HG03469 (cell line): ENCODE results near the gene SPTAN1.
A peak's percentile ranks its signal among the peaks of the same experiment; 100 is the strongest.
"Not testable (repeated sequence)": the region's sequence is repeated elsewhere in the genome, so short reads cannot be mapped to it uniquely, and the experiment has no call there.

ENCODE experiments used
- ATAC-seq: cut with Tn5 transposase; IDR thresholded peaks from one replicate; pipeline ENCODE4 v1.9.1; 2021; ENCODE audit warnings: mild to moderate bottlenecking, moderate library complexity, moderate number of reproducible peaks; ENCODE audit not compliant: unreplicated experiment

The SPTAN1 gene

DNA sequence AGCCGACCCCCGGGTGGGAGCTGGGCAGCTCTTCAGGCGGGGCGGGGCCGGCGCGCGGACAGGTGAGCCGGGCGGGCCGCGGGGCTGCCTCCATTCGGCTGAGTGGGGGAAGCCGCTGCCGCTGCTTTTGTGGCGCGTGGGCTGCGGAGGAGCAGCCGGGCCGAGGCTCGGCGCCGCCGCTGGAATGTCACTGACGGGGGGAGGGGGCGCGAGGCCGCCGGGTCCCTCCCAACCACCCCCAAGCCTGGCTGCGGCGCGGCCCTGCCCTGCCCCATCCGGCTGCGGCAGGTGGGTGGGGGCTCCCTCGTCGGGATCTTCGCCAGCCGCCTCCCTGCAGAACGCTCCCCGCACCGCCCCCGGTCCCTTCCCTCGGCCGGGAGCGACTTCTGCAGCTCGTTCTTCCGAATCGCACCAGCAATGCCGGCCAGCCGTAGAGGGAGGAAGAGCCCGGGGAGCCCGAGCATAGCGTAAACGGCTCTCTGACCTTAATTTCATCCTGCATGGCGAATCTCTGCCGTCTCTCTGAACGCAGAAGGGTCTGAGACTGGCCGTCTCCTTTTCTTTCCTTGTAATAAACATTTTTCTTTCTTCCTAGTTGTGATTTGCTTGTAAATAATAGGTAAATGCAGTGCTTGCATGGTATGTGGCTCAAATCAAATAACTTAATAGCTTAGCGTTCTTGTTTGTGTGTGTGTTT lies 505 bp downstream of the SPTAN1 start:
- peak; percentile 9 for ATAC-seq

DNA sequence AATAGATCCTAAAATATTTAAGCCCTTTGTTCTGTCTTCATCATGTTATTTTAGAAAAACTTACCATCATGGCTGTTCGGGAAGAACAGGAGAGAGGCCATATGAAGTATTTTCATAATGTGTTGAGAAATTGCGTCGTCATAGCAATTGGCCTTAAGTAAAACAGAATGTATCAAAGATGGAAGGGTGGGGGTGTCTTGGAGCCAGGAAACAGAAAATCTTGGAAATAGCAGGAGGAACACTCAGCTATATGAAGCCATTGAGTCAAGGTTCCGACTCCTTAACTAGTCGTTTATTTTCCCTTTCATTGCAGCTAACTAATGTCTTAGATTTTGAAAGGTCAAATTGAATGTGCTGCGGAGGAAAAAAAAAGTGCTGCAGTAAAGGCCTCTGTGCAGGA lies 1.3 kb downstream of the SPTAN1 start:
- ATAC-seq = no peak

DNA sequence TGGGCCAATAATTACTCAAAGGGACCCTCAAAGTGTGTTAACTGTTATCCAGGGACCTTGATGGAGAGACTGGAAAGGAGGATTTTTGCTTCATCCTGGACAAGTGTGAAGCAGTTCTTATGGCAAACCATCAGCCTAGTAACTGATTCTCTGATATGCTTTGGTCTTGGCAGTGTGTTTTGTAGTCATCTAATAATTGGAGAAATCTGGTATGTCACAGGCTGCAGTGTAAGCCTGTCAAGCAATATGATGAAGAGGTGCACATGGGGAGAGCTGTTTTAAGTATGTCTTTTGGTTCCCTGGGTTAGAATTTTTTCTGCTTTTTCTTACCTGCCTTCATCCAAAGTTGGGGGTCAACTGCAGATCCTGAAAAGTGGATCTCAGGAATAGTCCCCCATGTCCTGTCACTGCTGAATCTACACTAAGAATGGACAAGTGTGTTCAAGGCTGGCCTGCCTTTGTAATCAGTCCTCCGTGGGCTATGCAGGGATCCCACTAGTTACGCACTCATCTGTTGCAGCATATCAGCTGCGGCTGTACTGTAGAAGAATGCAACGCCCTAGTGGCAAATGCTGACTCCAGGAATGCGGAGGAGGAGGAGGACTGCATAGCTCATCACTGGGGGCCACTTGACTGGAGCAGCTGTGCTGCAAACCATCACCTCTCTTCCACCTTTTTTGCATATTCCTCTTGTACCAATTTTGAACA lies 1.9 kb downstream of the SPTAN1 start:
- ATAC-seq = no peak

DNA sequence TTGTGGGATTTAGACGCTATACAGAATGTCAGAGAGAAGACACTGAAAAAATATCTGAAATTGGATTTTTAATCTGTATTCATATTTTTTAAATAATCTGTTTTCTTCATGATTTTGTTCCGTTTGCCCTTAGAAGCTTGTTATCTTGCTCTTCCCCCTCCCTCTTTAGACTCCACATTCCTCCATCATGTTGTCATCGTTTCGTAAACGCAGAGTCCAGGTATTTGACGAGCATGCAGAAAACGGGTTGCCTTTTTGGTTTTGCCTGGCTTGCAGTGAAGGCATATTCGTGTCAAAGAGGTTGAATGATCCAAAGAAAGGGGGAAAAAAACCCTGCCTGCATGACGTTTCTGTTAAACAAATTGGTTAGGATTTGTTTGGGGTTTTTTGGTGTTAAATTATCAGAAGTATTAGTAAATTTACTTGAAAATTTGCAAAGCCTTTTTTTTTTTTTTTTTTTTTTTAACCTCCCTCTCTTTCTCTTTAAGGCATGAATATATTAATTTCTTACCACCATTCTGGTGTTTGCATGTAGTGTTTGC lies 2.9 kb downstream of the SPTAN1 start:
- no peak for ATAC-seq

DNA sequence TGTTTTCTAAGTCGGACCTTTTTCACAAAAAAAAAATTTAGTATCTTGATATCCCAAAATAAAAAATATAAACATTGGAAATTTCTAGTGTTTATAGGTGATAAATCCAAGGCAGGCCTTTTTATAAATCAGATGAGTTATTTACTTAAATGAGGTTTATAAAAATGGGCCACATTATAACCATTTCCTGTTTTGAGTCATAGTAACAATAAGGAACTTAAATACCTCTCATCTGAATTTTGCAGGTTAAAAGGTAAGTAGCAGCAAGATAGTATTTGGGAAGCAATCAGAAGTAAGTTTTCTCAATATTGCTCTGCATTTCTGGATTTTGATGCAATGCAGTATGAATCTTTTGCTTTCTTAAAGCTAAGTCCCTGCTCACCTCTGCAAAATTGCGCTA lies 3.9 kb downstream of the SPTAN1 start:
- ATAC-seq = no peak

DNA sequence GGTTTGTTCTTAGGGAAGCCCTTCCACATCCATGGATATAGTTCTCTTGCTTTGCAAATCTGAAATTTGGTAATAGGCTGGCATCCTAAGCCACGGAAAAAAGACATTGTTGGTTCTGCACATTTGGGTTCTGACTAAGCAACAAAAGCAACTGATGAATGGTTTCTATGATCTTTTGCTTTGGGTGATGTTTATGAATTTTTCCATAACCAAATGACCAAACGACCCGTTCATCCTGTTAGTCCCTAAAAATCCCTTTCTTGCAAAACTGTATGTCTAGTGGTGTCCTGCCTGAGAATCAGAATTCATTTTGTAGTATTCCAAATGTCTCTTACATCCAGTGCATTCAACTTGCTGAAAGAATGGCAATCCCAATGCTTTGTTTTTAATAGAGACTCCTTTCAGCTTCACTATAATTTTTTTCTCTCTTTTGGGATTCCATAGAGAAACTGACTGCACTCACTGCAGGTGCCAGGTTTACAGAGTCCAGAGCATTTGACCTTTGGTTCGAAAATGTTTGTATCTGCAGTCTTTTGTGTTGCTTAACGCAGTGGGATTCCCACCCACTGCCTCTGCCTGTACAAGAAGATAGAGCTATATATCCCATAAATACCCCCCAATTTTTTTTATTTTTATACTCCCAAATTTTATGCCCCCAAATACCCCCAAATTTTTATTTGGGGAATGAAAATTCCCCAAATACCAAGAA lies 4.7 kb downstream of the SPTAN1 start:
- ATAC-seq = no peak

DNA sequence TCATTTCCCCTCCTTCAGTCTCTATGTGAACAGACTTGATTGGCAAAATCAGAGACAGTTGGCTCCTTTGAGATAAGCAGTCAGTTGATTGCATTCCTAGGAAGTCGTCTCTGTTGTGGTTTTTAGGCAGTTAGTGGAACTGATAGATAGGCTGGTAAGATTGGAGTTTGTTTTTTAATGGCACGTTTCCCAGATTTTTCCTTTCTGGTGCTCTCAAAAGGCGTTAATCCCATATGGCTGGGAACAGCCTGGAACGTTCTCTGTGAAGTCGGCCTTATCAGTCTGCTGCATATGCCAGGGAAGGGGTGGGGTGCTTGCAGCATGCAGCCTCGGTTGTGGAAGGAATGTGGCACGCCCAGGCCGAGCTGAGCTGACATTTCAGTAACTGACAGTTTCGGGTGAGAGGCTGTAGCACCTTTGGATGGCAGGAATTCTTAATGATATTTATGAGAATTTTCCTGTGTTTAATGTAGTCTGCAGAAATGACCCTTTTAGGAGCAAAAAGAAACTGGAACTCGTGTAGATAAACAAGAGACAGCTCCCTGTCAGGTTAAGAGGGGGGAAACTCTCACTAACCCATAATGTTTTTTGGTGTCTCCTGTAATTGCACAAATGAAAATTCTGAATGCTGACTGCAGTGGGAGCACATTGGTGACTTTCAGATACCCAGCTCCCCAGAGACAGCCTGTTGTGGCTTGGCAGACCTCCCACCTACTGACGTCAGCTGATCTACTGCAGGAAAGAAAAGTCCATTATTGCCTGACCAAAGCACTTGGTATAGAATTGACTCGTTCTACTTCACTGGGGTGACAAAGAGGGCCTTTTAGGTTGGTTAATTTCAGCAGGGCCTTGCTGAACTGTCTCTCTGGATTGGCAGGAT lies 6.3 kb downstream of the SPTAN1 start:
- peak; percentile 39 for ATAC-seq

DNA sequence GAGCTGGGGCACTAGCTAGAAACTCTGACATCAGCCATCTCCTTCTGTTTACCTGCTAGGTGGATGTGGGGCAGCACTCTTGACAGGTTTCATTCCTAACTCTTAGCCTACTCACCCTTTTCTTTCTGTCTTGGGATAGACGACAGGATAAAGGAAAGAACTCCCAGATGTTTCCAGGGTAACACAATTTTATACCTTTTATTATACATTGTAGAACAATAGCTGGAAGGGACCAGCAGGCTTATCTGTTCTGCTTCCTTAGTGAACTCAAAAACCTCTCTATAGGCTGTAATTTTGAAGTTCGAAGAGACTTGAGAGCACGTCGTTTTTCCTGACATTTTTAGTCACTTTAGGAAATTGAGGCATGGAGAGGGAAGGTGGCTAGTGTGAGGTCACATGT lies 13.2 kb downstream of the SPTAN1 start:
- no peak for ATAC-seq

DNA sequence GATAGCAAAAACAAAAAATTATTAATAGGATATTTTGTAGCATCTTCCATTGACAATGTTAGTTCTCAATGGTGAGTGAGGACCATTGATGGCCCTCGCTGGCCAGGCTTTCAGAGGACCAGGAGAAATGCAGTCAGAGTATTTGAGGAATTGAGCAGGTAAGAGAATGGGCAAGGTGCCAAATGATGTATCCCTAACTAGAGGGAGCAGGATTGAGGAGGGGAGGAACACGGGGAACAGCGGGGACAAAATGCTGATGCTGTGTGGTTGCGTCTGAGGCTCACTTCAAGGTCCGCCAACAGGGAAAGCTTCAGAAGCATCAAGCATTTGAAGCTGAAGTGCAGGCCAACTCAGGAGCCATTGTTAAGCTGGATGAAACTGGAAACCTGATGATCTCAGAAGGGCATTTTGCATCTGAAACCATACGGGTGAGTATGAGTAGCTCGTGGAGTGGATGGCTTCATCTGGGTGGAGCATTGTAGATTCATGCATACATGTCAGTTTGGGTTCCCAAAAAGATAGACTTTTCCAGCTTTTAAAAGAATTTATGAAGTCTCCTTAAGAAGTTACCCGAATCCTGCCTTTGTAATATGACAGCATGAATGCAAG lies 16.2 kb downstream of the SPTAN1 start:
- ATAC-seq = no peak

DNA sequence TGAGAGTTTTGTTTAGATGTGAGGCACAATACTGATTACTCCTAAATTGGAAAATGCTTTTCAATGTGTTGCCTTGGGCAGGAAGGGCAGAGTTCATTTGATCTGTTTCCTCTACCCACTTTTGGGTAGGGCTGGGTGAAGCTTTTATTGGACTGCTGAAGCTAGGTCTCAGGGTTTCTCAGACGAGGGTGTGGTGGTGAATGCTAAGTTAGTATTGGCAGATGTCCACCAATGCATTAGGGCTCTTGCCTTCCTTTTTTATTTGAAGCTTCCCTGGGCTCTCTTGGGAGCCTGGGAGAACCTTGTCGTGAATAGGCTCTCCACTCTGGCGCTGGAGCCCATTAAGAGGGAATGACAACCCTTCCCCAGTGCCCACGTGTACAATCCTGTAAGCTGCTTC lies 23.1 kb downstream of the SPTAN1 start:
- ATAC-seq = no peak

DNA sequence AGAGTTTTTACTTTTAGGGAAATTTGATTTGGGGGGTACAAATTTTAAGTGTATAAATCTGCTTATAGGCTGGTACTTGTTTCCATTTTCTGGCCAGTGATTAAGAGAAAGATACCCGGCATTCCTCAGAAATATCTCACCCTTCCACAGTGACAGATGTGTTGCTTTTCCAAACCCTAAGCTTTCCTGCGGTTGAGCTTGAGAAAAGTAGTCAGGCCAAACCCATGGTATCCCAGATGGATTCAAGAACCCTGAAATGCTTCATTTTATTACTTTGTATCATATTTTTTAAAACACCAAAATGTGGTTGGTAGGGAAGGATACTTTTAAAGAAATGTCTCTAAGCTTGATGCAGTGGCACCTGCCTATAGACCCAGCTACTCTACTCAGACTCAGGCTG lies 23.5 kb downstream of the SPTAN1 start:
- ATAC-seq = no peak

DNA sequence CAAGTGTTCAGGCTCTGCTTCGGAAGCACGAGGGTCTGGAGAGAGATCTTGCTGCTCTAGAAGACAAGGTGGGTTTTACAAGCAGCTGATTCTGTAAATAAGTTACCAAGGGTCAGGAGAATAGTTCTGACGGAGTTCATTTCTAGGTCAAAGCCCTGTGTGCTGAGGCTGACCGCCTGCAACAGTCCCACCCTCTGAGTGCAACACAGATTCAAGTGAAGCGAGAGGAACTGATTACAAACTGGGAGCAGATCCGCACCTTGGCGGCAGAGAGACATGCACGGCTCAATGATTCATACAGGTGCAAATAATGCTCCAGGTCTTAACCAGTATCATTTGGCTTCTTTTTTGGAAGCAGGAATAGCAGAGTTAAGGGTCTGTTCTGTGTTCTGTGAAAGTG lies 24.8 kb downstream of the SPTAN1 start:
- ATAC-seq = no peak

DNA sequence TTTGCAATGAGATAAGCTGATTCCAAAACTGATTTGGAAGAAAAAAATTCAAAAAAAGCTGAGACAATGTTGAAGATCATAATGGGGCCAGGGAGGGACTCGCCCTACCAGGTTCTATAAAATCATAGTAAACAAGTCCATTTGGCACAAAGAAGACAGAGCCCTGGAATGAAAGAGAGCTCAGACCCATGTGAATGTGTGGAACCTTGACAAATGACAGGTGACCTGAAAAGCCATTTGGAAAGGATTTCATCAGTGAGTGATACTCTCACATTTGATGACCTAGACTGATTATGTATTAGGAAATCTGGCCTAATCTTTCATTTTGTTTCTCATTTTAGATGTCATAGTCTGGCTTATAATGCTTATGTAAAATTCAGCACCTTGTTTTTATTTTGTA lies 26.8 kb downstream of the SPTAN1 start:
- ATAC-seq = no peak

DNA sequence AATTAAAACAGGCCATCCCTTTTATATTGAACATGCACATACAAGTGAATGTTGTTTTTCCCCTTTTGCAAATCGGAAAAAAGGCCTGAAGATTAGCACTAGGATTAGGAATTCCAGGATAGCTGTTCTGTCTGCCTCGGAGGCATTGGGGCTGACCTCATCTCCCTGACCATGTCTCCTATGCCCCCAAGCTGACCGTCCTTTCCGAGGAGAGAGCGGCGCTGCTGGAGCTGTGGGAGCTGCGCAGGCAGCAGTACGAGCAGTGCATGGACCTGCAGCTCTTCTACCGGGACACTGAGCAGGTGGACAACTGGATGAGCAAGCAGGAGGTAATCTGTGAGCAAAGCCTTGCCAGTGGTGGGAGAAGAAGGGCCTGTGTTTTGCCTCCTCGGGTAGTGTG lies 28.3 kb downstream of the SPTAN1 start:
- ATAC-seq = no peak

DNA sequence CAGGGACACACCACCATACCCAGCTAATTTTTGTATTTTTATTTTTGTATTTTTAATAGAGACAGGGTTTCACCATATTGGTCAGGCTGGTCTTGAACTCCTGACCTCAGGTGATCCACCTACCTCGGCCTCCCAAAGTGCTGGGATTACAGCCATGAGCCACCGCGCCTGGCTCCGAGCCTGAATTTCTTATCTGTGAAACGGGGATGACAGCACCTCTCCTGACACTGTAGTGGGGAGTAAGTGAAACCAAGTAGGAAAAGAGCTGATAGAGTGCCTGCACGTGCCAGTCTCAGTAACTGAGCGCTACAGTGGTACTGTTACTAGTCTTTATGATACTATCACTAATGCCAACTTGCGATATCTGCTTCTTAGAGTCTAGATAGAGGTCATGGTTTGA lies 32.8 kb downstream of the SPTAN1 start:
- ATAC-seq = not testable (repeated sequence)

DNA sequence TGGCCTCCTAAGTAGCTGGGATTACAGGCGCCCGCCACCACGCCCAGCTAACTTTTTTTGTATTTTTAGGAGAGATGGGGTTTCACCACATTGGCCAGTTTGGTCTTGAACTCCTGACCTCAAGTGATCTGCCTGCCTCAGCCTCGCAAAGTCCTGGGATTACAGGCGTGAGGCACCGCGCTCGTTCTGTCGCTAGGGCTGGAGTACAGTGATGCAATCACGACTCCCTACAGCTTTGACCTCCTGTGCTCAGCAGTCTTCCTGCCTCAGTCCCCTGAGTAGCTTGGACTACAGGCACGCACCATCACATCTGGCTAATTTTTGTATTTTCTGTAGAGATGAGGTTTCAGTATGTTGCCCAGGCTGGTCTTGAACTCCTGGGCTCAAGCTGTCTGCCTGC lies 34.5 kb downstream of the SPTAN1 start:
- ATAC-seq = not testable (repeated sequence)

DNA sequence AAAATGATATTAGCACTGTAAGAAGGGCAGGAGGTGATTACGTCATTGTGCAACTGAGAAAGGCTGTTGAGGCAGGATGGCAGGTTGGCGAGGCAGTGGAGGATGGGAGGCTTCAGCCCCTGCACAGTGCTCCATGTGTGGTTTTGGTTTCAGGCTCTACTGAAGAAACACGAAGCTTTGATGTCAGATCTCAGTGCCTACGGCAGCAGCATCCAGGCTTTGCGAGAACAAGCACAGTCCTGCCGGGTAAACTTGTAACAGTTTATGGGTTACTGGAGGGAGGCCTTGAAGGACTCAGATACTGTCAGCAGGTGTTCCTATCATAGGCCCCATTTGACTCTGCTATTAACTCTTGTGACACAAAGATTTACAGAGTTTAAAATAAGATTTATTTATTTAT lies 35.1 kb downstream of the SPTAN1 start:
- ATAC-seq = no peak

DNA sequence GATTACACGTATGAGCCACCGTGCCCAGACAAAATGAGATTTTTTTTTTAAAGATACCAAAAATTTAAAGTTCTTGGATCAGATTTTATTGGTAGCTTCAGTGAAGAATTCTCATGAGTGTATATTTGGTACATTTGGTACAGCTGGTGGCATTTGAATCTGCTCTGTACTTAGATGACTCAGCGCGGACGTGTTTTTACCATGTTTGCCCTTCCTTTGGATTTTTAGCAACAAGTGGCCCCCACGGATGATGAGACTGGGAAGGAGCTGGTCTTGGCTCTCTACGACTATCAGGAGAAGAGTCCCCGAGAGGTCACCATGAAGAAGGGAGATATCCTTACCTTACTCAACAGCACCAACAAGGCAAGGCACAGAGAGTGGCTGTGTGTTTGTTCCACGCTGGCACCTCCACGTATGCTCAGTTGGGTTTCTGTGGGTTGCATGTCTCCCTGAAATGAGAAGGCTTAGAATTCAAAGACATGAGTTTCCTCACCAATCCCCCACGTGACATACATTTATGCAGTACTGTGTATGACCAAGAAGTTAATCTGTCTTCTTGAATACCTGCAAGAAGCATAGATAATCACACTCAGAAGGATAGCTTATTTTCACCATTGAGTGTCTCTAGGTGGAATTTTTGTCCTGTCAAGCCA lies 36.3 kb downstream of the SPTAN1 start:
- no peak for ATAC-seq

DNA sequence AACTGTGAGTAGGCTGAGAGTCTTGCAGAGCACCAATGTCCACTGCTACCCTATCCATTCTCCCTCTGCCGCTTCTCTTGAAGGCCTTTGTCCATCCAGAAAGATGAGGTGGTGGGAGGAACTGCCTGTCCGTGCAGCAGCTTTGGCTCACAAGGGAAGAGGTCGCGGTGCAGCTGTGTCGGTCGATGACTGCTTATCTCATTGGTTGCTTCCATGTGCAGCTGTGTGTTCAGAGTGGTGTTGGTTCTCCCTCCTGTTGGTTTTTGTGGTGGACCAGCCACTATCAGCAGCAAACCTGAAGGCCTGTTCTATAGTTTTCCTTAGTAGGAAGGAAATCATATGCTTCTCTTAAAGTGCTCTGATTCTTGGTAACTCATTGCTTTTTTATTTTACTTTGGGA lies 40.7 kb downstream of the SPTAN1 start:
- no peak for ATAC-seq

DNA sequence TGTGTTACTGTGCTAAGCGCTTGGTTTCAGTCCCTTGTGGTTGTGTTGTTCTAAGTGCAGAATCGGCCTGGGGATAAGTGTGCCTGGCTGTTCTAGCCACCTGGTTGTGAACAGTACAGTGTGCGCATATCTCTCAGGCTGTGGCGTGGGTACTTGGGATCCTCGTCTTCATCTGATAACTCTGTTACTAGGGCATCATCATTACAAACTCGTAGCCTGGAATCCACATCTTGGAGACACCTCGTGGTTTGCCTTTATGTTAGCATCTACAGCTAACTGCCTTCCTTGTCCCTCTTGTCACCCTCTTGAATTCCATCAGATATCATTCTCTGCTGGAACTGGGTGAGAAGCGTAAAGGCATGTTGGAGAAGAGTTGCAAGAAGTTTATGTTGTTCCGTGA lies 41.5 kb downstream of the SPTAN1 start:
- no peak for ATAC-seq
